GM18519 (cell line): ENCODE results near the gene FEZF1.
"Not testable (repeated sequence)": the region's sequence is repeated elsewhere in the genome, so short reads cannot be mapped to it uniquely, and the experiment has no call there.

Experiments
- ATAC-seq: cut with Tn5 transposase; IDR thresholded peaks from one replicate; pipeline ENCODE4 v1.9.1; 2021; ENCODE audit warnings: mild to moderate bottlenecking, moderate library complexity; ENCODE audit not compliant: unreplicated experiment, low FRiP score

Gene FEZF1

DNA sequence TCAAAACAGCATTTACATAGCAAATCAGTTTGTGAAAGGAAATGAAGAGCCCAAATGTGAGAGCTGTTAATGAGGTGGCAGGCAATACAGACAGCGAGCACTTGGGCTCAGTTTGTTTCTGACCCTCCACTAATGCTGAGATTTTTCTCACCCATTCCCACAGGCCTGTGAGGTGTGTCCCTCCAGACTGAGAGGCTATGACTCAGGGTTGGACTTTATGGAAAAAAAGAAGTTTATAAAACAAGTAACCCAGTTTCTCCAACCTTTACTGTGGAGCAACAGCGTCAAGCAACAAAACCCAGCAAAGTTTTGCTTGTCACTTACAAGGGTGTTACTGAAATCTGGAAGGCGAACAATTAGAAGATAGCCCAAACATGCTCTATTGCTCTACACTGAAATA is 4.9 kb upstream of the FEZF1 start:
- ATAC-seq = no peak

DNA sequence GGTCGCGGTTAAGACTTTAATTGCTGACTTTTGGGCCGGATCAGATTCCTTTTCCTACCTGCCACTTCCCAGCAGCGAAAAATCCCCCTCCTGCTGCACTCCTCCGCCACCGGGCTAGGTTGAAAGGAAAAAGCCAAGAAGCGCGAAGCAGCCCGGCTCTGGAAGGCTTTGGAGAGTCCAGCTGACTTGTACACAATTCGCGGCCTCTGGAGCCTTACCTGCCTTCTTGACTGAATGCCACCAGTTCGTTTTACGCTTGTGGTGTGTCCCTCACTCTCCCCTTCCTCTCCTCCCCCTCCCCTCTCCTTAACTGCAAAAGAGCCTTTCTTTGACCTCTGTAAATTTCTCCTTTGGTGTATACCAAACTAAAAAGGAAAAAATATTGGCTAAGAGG is 2.7 kb upstream of the FEZF1 start:
- no peak for ATAC-seq

- no peak for ATAC-seq
Observed at GRCh38 chr7:122306320-122307227, 2.0 kb upstream of the FEZF1 start.

DNA sequence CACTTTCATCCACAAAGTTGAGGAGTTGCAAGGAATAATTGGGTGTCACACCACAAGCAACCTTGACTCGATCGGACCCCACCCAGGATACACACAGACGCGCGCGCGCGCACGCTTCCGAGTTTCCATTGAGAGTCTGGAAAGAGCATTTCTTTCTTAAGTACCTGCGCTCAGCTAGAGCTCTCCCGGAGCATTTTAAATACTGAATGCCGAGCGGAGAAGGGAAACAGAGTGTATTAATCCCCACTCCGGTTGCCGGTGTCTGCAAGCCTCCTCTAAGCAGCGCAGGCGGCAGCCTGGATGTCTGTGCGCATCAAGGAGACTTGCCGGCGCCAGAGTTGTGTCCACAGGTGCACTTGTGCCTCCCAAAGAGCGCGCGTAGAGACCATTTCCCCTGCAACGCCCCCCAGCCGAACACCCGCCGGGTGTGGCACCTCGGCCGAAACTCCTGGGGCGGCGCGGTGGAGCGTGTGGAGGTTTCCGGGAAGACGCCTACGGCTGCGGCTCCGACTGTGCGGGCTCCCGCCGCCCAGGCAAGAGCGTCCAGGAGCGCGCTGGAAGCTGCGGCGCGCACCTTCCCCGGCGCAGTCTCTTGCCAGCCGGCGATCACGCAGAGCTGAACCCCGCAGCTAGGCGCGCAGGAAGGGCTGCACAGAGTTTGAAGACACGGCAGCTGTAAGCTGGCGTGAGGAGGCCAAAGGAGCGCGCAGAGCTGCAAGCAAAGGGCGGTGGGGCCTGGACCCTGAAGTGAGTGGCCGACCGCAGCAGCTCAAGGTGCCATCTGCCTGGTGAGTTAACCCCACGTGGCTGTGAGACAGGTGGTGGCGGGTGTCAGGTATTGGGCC is 1.1 kb upstream of the FEZF1 start:
- ATAC-seq = no peak

DNA sequence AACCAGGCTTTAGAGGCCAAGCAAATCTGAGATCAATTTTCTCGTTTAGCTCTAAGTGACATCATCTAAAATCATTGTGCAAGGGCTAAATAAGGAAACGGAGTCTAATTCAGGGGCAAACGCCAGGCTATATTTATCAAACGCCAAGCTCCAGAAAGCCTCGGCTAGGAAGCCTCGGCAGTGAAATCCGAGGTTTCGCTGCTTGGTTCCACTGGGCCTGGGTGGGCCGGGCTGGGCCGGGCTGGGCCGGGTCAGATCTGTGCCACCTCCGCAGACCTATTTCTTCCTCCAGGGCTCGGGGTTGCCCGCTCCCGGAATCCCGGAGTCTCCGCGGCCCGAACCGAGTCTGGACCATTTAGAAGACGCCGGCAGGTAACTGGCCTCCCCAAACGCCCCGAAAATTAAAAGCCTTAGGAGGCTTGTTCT is 459 bp upstream of the FEZF1 start:
- ATAC-seq = no peak

DNA sequence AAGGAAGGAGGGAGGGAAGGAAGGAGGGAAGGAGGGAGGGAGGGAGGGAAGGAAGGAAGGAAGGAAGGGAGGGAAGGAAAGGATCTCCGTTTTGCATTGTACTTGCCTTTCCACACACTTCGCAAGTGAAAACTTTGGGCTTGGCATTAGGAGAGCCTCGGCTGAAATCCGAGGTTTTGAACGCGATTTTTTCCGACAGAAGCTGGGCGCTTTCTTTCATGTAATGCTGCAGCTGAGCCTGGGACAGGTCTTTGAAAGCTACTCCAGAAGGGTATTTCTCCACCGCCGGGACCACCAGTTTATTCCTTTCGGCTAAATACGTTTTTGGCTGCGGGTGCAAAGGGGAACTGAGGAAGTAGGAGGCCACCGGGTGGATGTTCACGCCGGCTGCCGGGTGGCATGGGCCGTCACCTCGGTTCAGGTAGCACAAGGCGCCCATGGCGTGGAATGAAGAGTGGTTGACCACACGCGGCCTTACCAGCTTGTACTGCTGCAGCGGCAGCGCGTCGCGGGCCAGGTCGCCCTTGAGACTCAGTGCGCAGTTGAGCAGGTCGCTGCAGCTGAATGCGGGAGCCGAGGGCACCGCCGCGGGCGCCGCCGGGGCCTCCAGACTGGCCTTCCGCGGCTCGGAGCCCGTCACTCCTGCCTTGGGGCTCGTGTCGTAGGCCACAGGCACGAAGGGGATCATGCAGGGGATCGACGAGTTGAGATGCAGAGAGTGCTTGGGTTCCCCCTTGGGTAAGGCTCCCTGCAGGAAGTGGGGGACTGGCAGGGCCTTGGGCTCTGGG is 825 bp downstream of the FEZF1 start:
- ATAC-seq = no peak

- no peak for ATAC-seq
Observed at GRCh38 chr7:122302761-122303530, 1.6 kb downstream of the FEZF1 start.

GRCh38 chr7:122301858-122302760 is 2.4 kb downstream of the FEZF1 start:
- ATAC-seq = no peak

DNA sequence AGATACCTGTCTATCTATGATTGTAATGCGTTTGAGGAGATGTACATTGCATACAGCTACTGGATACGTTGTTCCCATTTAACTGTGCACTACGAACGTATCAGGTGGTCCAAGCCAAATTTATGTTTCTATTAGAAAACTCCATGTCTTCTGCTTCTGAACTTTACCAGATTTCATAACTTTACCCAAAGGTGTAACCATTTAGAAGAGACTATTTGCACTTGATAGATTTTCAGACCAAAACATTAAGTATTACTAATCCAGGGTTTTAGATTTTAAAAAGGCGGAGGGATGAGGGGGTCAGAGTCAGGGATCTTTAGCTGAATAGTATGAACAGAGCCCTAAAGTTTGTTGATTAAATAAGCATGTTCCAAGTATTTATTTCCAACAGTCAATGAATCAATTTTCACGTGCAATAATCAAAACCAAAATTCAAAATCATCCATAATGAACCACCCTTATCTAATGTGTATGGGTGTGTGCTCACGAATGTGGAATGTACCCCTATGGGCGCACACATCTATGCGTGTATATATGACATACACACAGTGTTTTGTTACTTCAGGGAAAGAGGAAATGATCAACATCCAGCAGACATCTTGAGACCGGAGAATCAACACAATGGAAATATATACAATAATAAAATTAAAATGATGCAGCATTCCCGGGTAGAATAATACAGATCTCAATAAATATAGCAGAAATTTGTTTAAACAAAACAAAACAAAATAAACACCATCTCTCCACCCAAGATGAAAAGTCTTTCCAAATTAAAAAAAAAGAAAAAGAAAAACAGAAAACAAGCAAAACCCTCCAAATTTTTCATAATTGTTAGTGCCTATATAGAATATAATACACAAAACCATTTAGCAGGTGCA is 3.4 kb downstream of the FEZF1 start:
- no peak for ATAC-seq

GRCh38 chr7:122300211-122300932 is 4.2 kb downstream of the FEZF1 start:
- ATAC-seq = no peak

DNA sequence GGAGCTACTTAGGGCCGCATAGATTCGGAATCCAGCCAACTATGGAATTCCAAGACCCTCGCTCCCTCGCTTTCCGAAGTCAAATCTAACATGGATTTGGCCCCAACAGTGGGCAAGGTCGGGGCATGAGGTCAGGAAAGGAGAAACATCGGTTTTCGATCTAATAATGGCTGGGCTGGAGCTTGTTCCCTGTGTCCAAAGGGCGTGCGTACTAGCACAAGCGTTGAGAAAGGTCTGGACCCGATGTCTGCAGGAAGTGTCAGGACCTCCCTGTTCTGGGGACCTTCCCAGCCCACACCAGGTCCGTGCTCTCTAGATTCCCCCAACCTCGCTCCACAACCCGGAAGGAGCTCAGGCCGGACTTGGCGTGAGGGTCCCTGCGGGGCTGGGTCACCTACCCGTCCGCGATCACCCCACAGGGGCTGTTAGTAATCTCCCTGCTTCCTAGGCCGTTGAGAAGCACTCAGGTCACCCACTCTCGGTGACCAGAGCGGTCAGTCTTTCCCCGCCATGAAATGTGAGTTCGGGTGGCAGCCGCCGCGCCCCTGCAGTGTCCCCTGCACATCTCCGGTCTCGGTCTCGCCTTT is 4.8 kb downstream of the FEZF1 start:
- ATAC-seq = no peak

DNA sequence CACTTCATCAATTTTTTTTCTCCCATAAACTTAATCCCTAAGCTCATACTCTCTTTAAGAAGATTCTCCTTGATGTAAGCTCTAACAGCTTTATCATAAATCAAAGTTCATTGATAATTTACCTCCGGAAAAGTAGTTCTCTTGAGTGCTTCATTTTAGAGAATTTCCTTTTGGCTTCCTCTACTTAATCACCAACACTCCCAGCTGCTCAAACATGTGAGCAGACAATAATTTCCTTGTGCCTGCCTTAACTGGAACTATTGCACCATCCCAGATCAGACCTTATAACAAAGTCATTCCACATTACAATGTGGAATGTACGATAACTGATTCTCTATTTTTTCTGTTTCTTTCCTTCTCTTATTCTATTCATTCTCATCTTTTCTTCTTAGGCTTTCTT is 5.9 kb downstream of the FEZF1 start:
- no peak for ATAC-seq

- ATAC-seq = no peak
Observed at GRCh38 chr7:122298131-122298530, 6.4 kb downstream of the FEZF1 start.

GRCh38 chr7:122291189-122291588 is 13.4 kb downstream of the FEZF1 start:
- no peak for ATAC-seq

DNA sequence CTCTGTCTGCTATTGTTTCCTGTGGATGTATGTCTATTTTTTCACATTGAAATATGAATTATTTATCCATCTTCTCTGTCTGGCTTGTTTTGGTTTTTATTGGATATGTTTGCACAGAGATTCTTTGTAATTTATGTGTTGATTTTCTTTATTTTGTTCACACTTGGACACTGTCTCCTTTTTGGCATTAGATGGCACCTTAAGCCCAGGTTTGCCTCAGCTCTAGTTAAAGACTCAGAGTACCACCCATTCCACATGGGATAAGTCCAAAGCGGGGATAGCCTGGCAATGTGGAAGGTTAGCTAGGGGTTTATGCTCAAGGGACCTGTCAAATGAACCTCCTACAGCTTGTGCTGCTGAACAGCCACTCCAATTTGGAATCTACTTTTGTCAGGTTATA is 14.1 kb downstream of the FEZF1 start:
- no peak for ATAC-seq

- ATAC-seq = no peak
Observed at GRCh38 chr7:122289426-122289825, 15.1 kb downstream of the FEZF1 start.

DNA sequence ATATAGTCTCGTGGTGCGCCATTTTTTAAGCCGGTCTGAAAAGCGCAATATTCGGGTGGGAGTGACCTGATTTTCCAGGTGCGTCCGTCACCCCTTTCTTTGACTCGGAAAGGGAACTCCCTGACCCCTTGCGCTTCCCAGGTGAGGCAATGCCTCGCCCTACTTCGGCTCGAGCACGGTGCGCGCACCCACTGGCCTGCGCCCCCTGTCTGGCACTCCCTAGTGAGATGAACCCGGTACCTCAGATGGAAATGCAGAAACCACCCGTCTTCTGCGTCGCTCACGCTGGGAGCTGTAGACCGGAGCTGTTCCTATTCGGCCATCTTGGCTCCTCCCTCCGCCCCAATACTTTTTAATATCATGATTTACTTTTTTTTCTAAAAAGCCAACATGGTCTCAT is 19.9 kb downstream of the FEZF1 start:
- ATAC-seq = not testable (repeated sequence)
